Thymus (tissue), 11 donors: ENCODE results near the gene CACHD1. TPM values are rescaled to one million over a fixed set of nuclear protein-coding genes. Genes with fewer than 3 reads are reported as not detected.

Source experiments
- DNase-seq, 9 donors: peaks; one replicate each; pipeline ENCODE4 v3.0.0-alpha.2; 2013; ENCODE audit warnings: low spot score in 9 of 9, low read depth in 6 of 9, missing footprints in 1 of 9
- H3K27ac ChIP-seq, 2 donors: one replicate each; pipeline ENCODE4 v1.5.1; 2013; ENCODE audit warnings: control low read depth in 1 of 2, low read depth in 1 of 2, low read length in 1 of 2, mild to moderate bottlenecking in 1 of 2, moderate library complexity in 1 of 2
- H3K27me3 ChIP-seq, 2 donors: one replicate each; pipeline ENCODE4 v1.5.1; 2013; ENCODE audit warnings: low read length in 1 of 2; ENCODE audit not compliant: control insufficient read depth in 2 of 2, insufficient read depth in 1 of 2
- H3K36me3 ChIP-seq, 2 donors: one replicate each; pipeline ENCODE4 v1.5.1; 2013; ENCODE audit warnings: low read length in 1 of 2, mild to moderate bottlenecking in 1 of 2, moderate library complexity in 1 of 2; ENCODE audit not compliant: control insufficient read depth in 2 of 2, insufficient read depth in 2 of 2
- H3K4me1 ChIP-seq, 2 donors: one replicate each; pipeline ENCODE4 v1.5.1; 2013; ENCODE audit warnings: low read length in 2 of 2; ENCODE audit not compliant: control insufficient read depth in 2 of 2, insufficient read depth in 2 of 2
- H3K4me3 ChIP-seq, 2 donors: one replicate each; pipeline ENCODE4 v1.5.1; 2013; ENCODE audit warnings: low read length in 2 of 2, control low read depth in 1 of 2, mild to moderate bottlenecking in 1 of 2
- H3K9me3 ChIP-seq, 2 donors: one replicate each; pipeline ENCODE4 v1.5.1; 2013; ENCODE audit warnings: low read length in 1 of 2, mild to moderate bottlenecking in 1 of 2; ENCODE audit not compliant: control insufficient read depth in 2 of 2, insufficient read depth in 1 of 2
- WGBS: extraction: QIAGEN DNeasy Blood & Tissue Kit; methylation state at CpG from one replicate; pipeline ENCODE4 v1.1.7; 2013; 5-methylcytosine and 5-hydroxymethylcytosine counted together
- polyA plus RNA-seq: library from polyadenylated mRNA; stranded (reverse); fragments of 200-250 nt; gene quantifications from one replicate; pipeline ENCODE4 v1.2.3, GENCODE V29; 2013
- total RNA-seq: library from RNA; stranded (reverse); fragments of 120-200 nt; gene quantifications from one replicate; pipeline ENCODE4 v1.2.4, GENCODE V29; 2013
- donor health status: healthy.

Gene CACHD1
- total and polyA plus RNA-seq, 2 donors = 4.6 to 12.9 TPM

GRCh38 chr1:64703600-64703999 is 233.7 kb downstream of the CACHD1 start:
- no peak overlapping the region for H3K4me3 ChIP-seq
- no peaks in the 10 kb centered on the region for H3K27me3 ChIP-seq
- 100% methylated on average over 2 of the region's 2 CpGs for WGBS
- no peaks in the 10 kb centered on the region for H3K36me3 ChIP-seq
- no peak overlapping the region for H3K27ac ChIP-seq
- no peaks in the 10 kb centered on the region for H3K4me1 ChIP-seq
- no peaks in the 10 kb centered on the region for H3K9me3 ChIP-seq
- DNase-seq = no peak

- Histone ChIP-seq H3K27me3 (no peaks in the 10 kb centered on the region), H3K36me3 (no peaks in the 10 kb centered on the region), H3K4me1 (no peaks in the 10 kb centered on the region), H3K4me3 (no peak overlapping the region), H3K27ac (no peak overlapping the region), H3K9me3 (no peaks in the 10 kb centered on the region)
- WGBS = 96% methylated on average over 1 of the region's 1 CpG
- no peak for DNase-seq
Measured at GRCh38 chr1:64705591-64705990, 235.7 kb downstream of the CACHD1 start.

GRCh38 chr1:64711266-64711665 is 241.3 kb downstream of the CACHD1 start:
- 89% methylated on average over 1 of the region's 1 CpG for WGBS

DNA sequence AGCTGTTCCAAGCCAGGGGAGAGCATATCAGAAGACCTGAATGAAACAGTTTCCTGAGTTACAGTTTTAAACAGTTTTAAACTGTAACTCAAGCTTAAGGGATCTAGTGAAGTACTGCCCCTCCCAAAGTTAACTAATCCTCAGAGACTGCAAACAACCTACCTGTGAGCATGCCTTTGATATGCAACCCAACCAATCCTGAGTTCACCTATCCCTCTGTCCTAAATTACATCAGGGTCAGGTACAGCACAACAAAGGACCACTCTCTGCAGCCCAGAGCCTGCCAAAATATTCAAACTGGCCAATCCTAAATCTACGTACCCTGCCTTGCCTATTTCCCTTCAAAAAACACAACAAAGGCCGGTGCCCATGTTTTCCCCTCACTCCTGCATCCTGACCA is 242.1 kb downstream of the CACHD1 start:
- no peak for DNase-seq
- H3K9me3 ChIP-seq = no peaks in the 10 kb centered on the region
- H3K36me3 ChIP-seq = no peaks in the 10 kb centered on the region
- H3K4me1 ChIP-seq = no peaks in the 10 kb centered on the region
- H3K27me3 ChIP-seq = no peaks in the 10 kb centered on the region
- WGBS = 98% methylated on average over 2 of the region's 2 CpGs
- no peak overlapping the region for H3K4me3 ChIP-seq
- no peak overlapping the region for H3K27ac ChIP-seq

More at GRCh38 chr1:64711266-64711665, 241.3 kb downstream of the CACHD1 start:
- no peaks in the 10 kb centered on the region for H3K27me3 ChIP-seq
- no peaks in the 10 kb centered on the region for H3K4me1 ChIP-seq
- no peak for DNase-seq
- H3K4me3 ChIP-seq = no peak overlapping the region
- H3K9me3 ChIP-seq = no peaks in the 10 kb centered on the region
- no peaks in the 10 kb centered on the region for H3K36me3 ChIP-seq
- no peak overlapping the region for H3K27ac ChIP-seq

DNA sequence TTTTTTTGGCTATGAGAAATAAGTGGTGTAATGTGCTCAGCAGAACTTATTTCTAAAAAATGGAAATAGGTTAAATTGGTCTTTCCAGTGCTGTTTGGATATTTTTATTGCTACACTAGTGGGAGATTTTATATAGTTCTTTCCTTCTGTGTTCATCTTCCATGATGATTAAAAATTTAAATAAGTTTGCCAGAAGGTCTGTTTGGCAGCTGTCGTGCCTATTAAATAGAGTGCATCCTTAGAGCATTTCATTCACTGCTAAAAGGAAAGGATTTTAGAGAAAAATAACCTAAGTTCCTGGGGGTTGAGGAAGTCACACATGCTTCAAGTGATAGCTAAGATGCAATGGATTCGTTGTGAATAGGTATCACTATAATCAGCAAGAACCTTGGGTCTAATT is 245.3 kb downstream of the CACHD1 start:
- no peak for DNase-seq
- H3K27me3 ChIP-seq = no peaks in the 10 kb centered on the region
- no peak overlapping the region for H3K27ac ChIP-seq
- H3K4me3 ChIP-seq = no peak overlapping the region
- WGBS = 93% methylated on average over 2 of the region's 2 CpGs
- H3K4me1 ChIP-seq = no peaks in the 10 kb centered on the region
- no peaks in the 10 kb centered on the region for H3K9me3 ChIP-seq
- no peaks in the 10 kb centered on the region for H3K36me3 ChIP-seq

DNA sequence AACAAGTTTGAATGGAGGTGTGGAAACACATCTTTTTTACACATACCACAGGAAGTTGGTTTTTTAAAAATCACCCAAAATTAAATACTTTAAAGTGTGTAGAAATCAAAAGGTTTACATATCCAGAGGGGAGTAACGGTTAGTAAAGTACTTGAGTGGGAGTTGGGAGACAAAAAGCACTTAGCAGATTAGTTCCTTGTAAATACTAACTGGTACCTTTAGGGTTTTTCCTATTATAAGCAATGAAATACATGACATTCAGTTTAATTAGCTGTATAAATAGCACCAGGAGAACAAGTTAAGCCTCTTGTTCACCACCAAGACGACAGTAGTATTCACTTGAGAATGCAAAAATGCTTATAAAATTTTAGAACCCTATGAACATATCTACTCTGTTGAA is 251.2 kb downstream of the CACHD1 start:
- Histone ChIP-seq H3K4me1 (no peaks in the 10 kb centered on the region), H3K9me3 (no peaks in the 10 kb centered on the region), H3K4me3 (no peak overlapping the region), H3K27ac (no peak overlapping the region), H3K27me3 (no peaks in the 10 kb centered on the region), H3K36me3 (no peaks in the 10 kb centered on the region)
- DNase-seq = no peak
- 95% methylated on average over 2 of the region's 2 CpGs for WGBS

GRCh38 chr1:64721576-64722145 is 251.7 kb downstream of the CACHD1 start:
- Histone ChIP-seq H3K27me3 (no peaks in the 10 kb centered on the region), H3K4me3 (no peak overlapping the region), H3K27ac (no peak overlapping the region), H3K4me1 (no peaks in the 10 kb centered on the region), H3K36me3 (no peaks in the 10 kb centered on the region), H3K9me3 (no peaks in the 10 kb centered on the region)
- no peak for DNase-seq
- over 99% methylated on average over 2 of the region's 2 CpGs for WGBS

DNA sequence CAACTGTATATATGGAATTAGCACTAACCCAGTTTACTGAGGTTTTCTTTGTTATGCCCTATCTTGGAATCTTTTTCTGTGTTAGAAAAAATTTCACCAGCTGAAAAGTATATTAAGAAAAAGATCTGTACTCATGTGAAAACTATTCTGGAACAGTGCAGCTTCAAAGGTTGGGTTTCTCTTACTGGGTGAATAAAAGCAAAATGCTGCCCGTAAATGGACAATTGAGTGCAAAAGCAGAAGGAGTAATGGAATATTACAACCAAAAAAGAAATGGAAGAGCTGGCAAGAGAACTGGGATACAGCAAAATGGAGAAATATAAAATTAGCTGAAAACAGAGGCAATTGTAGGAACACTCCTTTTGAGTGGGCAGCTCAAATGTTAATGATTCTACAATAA is 257.9 kb downstream of the CACHD1 start:
- Histone ChIP-seq H3K27me3 (no peaks in the 10 kb centered on the region), H3K4me3 (no peak overlapping the region), H3K27ac (no peak overlapping the region), H3K36me3 (no peaks in the 10 kb centered on the region), H3K4me1 (no peaks in the 10 kb centered on the region), H3K9me3 (no peaks in the 10 kb centered on the region)
- DNase-seq = no peak
- WGBS = 99% methylated on average over 1 of the region's 1 CpG

GRCh38 chr1:64733581-64734286 is 263.8 kb downstream of the CACHD1 start:
- no peak for DNase-seq
- Histone ChIP-seq H3K4me1 (no peaks in the 10 kb centered on the region), H3K9me3 (no peaks in the 10 kb centered on the region), H3K36me3 (no peaks in the 10 kb centered on the region), H3K27me3 (no peaks in the 10 kb centered on the region), H3K27ac (no peak overlapping the region), H3K4me3 (no peak overlapping the region)
- WGBS = 96% methylated on average over 3 of the region's 3 CpGs
